GM12878 (cell line): Measurements from ENCODE around the gene DIO3.

Source experiments
- ATF7 ChIP-seq: fragments of 450-650 bp; IDR thresholded peaks from 2 replicates; pipeline ENCODE4 v1.6.1; 2016; ENCODE audit warnings: low read depth, mild to moderate bottlenecking
- CBX5 ChIP-seq: sonication (generic); IDR thresholded peaks from 2 replicates; pipeline ENCODE4 v1.6.1; 2016; ENCODE audit warnings: low read depth, moderate library complexity, mild to moderate bottlenecking, inconsistent platforms
- EZH2 ChIP-seq: IDR thresholded peaks from 2 replicates; pipeline ENCODE4 v1.6.1; 2012; ENCODE audit warnings: low read depth, mild to moderate bottlenecking, control low read depth, inconsistent platforms, low read length, borderline replicate concordance; ENCODE audit not compliant: control insufficient read depth
- KDM1A ChIP-seq: fragments of 200-600 bp; sonication (generic); IDR thresholded peaks from 2 replicates; pipeline ENCODE4 v1.6.1; 2016; ENCODE audit warnings: borderline replicate concordance
- POLR2A ChIP-seq: IDR thresholded peaks from 2 replicates; pipeline ENCODE4 v1.6.1; 2011; ENCODE audit warnings: low read depth, mild to moderate bottlenecking, low read length
- POLR2AphosphoS5 ChIP-seq: IDR thresholded peaks from 2 replicates; pipeline ENCODE4 v1.6.1; 2011; ENCODE audit warnings: mild to moderate bottlenecking, low read length, inconsistent platforms
- RBBP5 ChIP-seq: fragments of 200-600 bp; sonication (generic); conservative IDR thresholded peaks from 2 replicates; pipeline ENCODE4 v1.6.1; 2016
- SP1 ChIP-seq: IDR thresholded peaks from one replicate; pipeline ENCODE4 v1.6.1; 2011; ENCODE audit warnings: low read depth, low read length
- TAF1 ChIP-seq: IDR thresholded peaks from 2 replicates; pipeline ENCODE4 v1.6.1; 2011; ENCODE audit warnings: mild to moderate bottlenecking, low read depth, low read length, borderline replicate concordance
- ZNF384 ChIP-seq: IDR thresholded peaks from 2 replicates; pipeline ENCODE4 v1.6.1; 2012; ENCODE audit warnings: low read depth, mild to moderate bottlenecking, low read length, improper control_type of control experiment, borderline replicate concordance
- TF ChIP-seq, protein P1 (sequence below), 3 experiments: IDR thresholded peaks in 2 of 3; conservative IDR thresholded peaks in 1 of 3; 2 replicates each; pipeline ENCODE4 v1.5.1; 2011; ENCODE audit warnings: low read depth in 3 of 3, low read length in 3 of 3, mild to moderate bottlenecking in 3 of 3, control low read depth in 2 of 3, moderate library complexity in 2 of 3, inconsistent platforms in 1 of 3, mixed read lengths in 1 of 3; ENCODE audit not compliant: control insufficient read depth in 2 of 3, insufficient read depth in 1 of 3; ENCODE audit errors: extremely low read depth in 1 of 3
- TF ChIP-seq, protein P2 (sequence below): IDR thresholded peaks from 2 replicates; pipeline ENCODE4 v1.6.1; 2011; ENCODE audit warnings: low read depth, mild to moderate bottlenecking, low read length, moderate library complexity, borderline replicate concordance; ENCODE audit errors: extremely low read depth
- TF ChIP-seq, protein P3 (sequence below): fragments of 450-650 bp; IDR thresholded peaks from 2 replicates; pipeline ENCODE4 v1.6.1; 2017; ENCODE audit warnings: mild to moderate bottlenecking

DNA sequence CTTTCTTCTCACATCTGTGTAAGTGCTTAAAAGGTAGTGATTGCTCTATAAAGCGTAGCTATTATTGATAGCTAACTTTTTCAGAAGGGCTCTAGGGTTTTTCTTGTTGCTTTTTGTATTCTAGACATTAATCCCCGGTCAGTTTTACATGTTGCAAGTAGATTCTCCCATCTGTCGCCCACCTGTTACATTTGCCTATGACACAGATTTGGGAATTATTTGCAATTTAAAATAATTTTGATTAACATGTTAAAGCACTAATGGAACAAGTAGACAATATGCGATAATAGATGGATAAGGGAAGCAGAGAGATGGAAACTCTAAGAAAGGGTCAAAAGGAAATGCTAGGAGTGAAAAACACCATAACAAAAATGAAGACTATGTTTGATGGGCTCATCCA, 44.5 kb downstream of the DIO3 start:
- TF ChIP-seq KDM1A (no peak), CBX5 (no peak), RBBP5 (no peak), SP1 (no peak), ZNF384 (no peak), POLR2A (no peak), POLR2AphosphoS5 (no peak), TAF1 (no peak), EZH2 (no peak), ATF7 (no peak)
- TF ChIP-seq, protein P1, sequence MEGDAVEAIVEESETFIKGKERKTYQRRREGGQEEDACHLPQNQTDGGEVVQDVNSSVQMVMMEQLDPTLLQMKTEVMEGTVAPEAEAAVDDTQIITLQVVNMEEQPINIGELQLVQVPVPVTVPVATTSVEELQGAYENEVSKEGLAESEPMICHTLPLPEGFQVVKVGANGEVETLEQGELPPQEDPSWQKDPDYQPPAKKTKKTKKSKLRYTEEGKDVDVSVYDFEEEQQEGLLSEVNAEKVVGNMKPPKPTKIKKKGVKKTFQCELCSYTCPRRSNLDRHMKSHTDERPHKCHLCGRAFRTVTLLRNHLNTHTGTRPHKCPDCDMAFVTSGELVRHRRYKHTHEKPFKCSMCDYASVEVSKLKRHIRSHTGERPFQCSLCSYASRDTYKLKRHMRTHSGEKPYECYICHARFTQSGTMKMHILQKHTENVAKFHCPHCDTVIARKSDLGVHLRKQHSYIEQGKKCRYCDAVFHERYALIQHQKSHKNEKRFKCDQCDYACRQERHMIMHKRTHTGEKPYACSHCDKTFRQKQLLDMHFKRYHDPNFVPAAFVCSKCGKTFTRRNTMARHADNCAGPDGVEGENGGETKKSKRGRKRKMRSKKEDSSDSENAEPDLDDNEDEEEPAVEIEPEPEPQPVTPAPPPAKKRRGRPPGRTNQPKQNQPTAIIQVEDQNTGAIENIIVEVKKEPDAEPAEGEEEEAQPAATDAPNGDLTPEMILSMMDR (IDR thresholded peaks at IDR 0.05 in 2 of 3, conservative IDR thresholded peaks at IDR 0.05 in 1 of 3; ENCODE audit: control insufficient read depth in 2 of 3, extremely low read depth in 1 of 3, insufficient read depth in 1 of 3, low read depth in 3 of 3, low read length in 3 of 3), result no peak
- TF ChIP-seq, protein P2, sequence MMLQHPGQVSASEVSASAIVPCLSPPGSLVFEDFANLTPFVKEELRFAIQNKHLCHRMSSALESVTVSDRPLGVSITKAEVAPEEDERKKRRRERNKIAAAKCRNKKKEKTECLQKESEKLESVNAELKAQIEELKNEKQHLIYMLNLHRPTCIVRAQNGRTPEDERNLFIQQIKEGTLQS, result no peak
- TF ChIP-seq, protein P3, sequence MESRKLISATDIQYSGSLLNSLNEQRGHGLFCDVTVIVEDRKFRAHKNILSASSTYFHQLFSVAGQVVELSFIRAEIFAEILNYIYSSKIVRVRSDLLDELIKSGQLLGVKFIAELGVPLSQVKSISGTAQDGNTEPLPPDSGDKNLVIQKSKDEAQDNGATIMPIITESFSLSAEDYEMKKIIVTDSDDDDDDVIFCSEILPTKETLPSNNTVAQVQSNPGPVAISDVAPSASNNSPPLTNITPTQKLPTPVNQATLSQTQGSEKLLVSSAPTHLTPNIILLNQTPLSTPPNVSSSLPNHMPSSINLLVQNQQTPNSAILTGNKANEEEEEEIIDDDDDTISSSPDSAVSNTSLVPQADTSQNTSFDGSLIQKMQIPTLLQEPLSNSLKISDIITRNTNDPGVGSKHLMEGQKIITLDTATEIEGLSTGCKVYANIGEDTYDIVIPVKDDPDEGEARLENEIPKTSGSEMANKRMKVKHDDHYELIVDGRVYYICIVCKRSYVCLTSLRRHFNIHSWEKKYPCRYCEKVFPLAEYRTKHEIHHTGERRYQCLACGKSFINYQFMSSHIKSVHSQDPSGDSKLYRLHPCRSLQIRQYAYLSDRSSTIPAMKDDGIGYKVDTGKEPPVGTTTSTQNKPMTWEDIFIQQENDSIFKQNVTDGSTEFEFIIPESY, result no peak
